Lung (tissue), 12 donors: Measurements from ENCODE around the gene HNF1A. TPM values are rescaled to one million over a fixed set of nuclear protein-coding genes. Genes with fewer than 3 reads are reported as not detected.

Experiments
- ATAC-seq: fragments of 200-7000 bp; cut with Tn5 transposase; one replicate; pipeline ENCODE4 v1.9.1; 2020; ENCODE audit warnings: moderate number of reproducible peaks; ENCODE audit not compliant: insufficient read depth, low FRiP score
- DNase-seq, 3 donors: peaks; one replicate each; pipeline ENCODE4 v3.0.0-alpha.2; 2013 to 2017
- H3K27ac ChIP-seq, 2 donors: one replicate each; pipeline ENCODE4 v1.5.1; 2013; ENCODE audit warnings: mild to moderate bottlenecking in 2 of 2, moderate library complexity in 2 of 2, control low read depth in 1 of 2, inconsistent platforms in 1 of 2, low read depth in 1 of 2, low read length in 1 of 2
- H3K27me3 ChIP-seq, 3 donors: one replicate each; pipeline ENCODE4 v1.5.1; 2013; ENCODE audit warnings: low read length in 2 of 3; ENCODE audit not compliant: control insufficient read depth in 3 of 3, insufficient read depth in 3 of 3
- H3K36me3 ChIP-seq, 4 donors: one replicate each; pipeline ENCODE4 v1.5.1; 2013; ENCODE audit warnings: low read length in 4 of 4, mild to moderate bottlenecking in 1 of 4, moderate library complexity in 1 of 4; ENCODE audit not compliant: control insufficient read depth in 4 of 4, insufficient read depth in 4 of 4
- H3K4me1 ChIP-seq, 5 donors: one replicate each; pipeline ENCODE4 v1.5.1; 2013; ENCODE audit warnings: low read length in 5 of 5, mild to moderate bottlenecking in 2 of 5, moderate library complexity in 1 of 5; ENCODE audit not compliant: control insufficient read depth in 5 of 5, insufficient read depth in 5 of 5
- H3K4me3 ChIP-seq: one replicate; pipeline ENCODE4 v1.5.1; 2013; ENCODE audit warnings: mild to moderate bottlenecking, control low read depth, moderate library complexity
- H3K9ac ChIP-seq, 2 donors: one replicate each; pipeline ENCODE4 v1.5.1; 2013; ENCODE audit warnings: low read length in 2 of 2, control low read depth in 1 of 2; ENCODE audit not compliant: insufficient read depth in 1 of 2
- H3K9me3 ChIP-seq, 4 donors: one replicate each; pipeline ENCODE4 v1.5.1; 2013; ENCODE audit warnings: low read length in 3 of 4, mild to moderate bottlenecking in 1 of 4, moderate library complexity in 1 of 4; ENCODE audit not compliant: control insufficient read depth in 4 of 4, insufficient read depth in 3 of 4
- WGBS, 2 donors: extraction: QIAGEN DNeasy Blood & Tissue Kit; methylation state at CpG; one replicate each; pipeline ENCODE4 v1.1.7; 2013; 5-methylcytosine and 5-hydroxymethylcytosine counted together
- polyA plus RNA-seq, 2 donors: library from polyadenylated mRNA; stranded (reverse); fragments of 200-250 nt; gene quantifications; one replicate each; pipeline ENCODE4 v1.2.1, GENCODE V29; 2013
- total RNA-seq, 2 donors: library from RNA; depleted of rRNA in 1 of 2; stranded (reverse); fragments of >200 nt in 1 of 2; gene quantifications; one replicate each; pipeline ENCODE4 v1.2.1, GENCODE V29; 2014 to 2021
- TF ChIP-seq, protein P1 (sequence below): IDR thresholded peaks from 2 replicates; pipeline ENCODE4 v1.5.1; 2012; ENCODE audit warnings: mild to moderate bottlenecking; ENCODE audit errors: control extremely low read depth, extremely low read depth
- donor health status: control.
- donor health status: control.
- donor health status: Bipolar disorder and iron deficiency.
- donor health status: healthy.
- donor health status: DM: yes; HTN: yes; CAD: no.

The HNF1A gene
- total and polyA plus RNA-seq, 4 donors: 0.06 to 0.52 (median 0.27) TPM

DNA sequence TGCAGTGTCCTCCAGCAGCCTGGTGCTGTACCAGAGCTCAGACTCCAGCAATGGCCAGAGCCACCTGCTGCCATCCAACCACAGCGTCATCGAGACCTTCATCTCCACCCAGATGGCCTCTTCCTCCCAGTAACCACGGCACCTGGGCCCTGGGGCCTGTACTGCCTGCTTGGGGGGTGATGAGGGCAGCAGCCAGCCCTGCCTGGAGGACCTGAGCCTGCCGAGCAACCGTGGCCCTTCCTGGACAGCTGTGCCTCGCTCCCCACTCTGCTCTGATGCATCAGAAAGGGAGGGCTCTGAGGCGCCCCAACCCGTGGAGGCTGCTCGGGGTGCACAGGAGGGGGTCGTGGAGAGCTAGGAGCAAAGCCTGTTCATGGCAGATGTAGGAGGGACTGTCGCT is 22.7 kb downstream of the HNF1A start:
- H3K9me3 ChIP-seq: no peaks in the 10 kb centered on the region
- DNase-seq (no peak), ATAC-seq (no peak)
- TF ChIP-seq, protein P1, sequence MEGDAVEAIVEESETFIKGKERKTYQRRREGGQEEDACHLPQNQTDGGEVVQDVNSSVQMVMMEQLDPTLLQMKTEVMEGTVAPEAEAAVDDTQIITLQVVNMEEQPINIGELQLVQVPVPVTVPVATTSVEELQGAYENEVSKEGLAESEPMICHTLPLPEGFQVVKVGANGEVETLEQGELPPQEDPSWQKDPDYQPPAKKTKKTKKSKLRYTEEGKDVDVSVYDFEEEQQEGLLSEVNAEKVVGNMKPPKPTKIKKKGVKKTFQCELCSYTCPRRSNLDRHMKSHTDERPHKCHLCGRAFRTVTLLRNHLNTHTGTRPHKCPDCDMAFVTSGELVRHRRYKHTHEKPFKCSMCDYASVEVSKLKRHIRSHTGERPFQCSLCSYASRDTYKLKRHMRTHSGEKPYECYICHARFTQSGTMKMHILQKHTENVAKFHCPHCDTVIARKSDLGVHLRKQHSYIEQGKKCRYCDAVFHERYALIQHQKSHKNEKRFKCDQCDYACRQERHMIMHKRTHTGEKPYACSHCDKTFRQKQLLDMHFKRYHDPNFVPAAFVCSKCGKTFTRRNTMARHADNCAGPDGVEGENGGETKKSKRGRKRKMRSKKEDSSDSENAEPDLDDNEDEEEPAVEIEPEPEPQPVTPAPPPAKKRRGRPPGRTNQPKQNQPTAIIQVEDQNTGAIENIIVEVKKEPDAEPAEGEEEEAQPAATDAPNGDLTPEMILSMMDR: no peak
- no peak overlapping the region for H3K9ac ChIP-seq
- H3K27me3 ChIP-seq: no peaks in the 10 kb centered on the region
- no peak overlapping the region for H3K27ac ChIP-seq
- H3K4me1 ChIP-seq: peaks cover 0 to 3% (median 0%) of the 10 kb centered on the region in 5 donors
- H3K4me3 ChIP-seq: no peak overlapping the region
- 78 to 85% methylated on average over 11 of the region's 11 CpGs for WGBS, 2 donors
- peaks cover 8 to 28% (median 11%) of the 10 kb centered on the region in 4 donors for H3K36me3 ChIP-seq

DNA sequence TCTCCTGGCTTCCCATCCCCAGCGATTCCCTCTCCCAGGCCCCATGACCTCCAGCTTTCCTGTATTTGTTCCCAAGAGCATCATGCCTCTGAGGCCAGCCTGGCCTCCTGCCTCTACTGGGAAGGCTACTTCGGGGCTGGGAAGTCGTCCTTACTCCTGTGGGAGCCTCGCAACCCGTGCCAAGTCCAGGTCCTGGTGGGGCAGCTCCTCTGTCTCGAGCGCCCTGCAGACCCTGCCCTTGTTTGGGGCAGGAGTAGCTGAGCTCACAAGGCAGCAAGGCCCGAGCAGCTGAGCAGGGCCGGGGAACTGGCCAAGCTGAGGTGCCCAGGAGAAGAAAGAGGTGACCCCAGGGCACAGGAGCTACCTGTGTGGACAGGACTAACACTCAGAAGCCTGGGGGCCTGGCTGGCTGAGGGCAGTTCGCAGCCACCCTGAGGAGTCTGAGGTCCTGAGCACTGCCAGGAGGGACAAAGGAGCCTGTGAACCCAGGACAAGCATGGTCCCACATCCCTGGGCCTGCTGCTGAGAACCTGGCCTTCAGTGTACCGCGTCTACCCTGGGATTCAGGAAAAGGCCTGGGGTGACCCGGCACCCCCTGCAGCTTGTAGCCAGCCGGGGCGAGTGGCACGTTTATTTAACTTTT is 23.6 kb downstream of the HNF1A start:
- TF ChIP-seq, protein P1: no peak
- Histone ChIP-seq H3K9me3 (no peaks in the 10 kb centered on the region), H3K4me3 (no peak overlapping the region), H3K36me3 (peaks cover 8 to 28% (median 13%) of the 10 kb centered on the region in 4 donors), H3K27ac (no peak overlapping the region), H3K9ac (no peak overlapping the region), H3K27me3 (no peaks in the 10 kb centered on the region), H3K4me1 (peaks cover 0 to 3% (median 0%) of the 10 kb centered on the region in 5 donors)
- ATAC-seq (no peak), DNase-seq (no peak)
- 92 to 93% methylated on average over 16 of the region's 16 CpGs for whole genome bisulfite sequencing, 2 donors

DNA sequence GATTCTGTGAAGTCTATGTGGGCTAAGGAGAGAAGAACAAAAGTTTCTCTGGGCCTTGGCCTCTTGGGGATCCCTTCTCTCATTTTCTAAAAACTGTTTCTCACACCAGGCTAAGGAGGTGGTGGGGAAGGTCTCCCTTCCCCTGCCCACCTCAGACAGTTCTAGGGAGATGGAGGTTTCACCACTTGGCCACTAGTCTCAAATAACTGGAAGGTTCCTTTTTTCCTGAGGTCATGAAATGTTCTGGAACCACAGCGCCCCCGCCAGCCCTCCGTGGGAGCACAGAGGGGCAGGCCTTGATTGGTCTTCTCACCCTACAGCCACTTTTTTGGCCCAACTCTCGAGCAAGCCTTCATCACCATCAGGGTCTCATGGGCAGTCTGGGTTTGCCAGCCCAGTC is 25.3 kb downstream of the HNF1A start:
- Histone ChIP-seq H3K27me3 (no peaks in the 10 kb centered on the region), H3K27ac (no peak overlapping the region), H3K4me1 (peaks cover 0 to 3% (median 0%) of the 10 kb centered on the region in 5 donors), H3K4me3 (no peak overlapping the region), H3K36me3 (peaks cover 14 to 39% (median 19%) of the 10 kb centered on the region in 4 donors), H3K9me3 (no peaks in the 10 kb centered on the region), H3K9ac (no peak overlapping the region)
- TF ChIP-seq, protein P1: no peak
- WGBS, 2 donors: 85% methylated on average over 4 of the region's 4 CpGs
- ATAC-seq (no peak), DNase-seq (no peak)
